ENCODE data around the gene FLRT1.

Gene FLRT1

DNA sequence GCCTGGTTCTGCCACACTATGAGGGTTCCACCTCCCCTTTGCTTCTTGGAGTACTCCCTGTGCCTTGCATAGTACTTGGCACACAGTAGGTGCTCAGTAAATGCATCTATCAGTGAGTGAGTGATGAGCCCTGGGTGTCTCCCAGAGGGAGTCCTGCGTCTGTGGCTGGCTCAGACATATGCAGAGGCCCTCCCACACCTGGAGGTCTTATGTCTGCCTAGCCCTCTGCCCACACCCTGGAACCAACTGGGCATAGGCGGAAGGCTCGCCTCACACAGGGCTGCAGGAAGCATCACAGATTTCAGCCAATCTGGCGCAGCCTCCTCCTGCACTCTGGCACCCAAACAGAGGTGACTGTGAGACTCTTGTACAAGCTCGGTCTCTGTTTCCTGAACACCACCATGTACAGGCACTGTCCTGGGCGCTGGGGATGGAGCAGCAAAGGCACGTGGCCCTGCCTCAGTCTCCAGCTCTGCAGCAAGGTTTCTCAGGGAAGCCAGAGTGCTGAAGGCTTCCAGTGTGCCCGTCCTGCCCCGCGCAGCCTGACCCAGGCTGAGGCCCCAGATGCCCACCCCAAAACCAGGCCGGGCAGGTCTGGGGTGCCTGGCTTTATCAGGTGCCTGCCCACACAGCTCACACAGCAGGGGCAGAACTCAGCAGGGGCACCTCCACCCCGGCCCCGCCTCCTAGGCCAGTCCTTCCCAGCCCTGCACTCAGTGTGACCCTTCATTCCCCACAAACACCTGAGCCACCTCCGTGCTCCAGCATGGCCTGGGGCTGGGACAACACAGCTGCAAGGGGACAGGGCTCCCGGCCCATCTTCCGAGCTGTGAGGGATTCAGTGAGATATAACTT, 26.7 kb downstream of the FLRT1 start:
- H3K27me3 ChIP-seq (ENCODE audit: low read depth, low read length), result peaks cover 5% of the 10 kb centered on the region
- no peak overlapping the region for H3K27ac ChIP-seq (ENCODE audit: low read length)
- H3K36me3 ChIP-seq (ENCODE audit: control insufficient read depth in 1 of 2, insufficient read depth in 2 of 2, low read length in 2 of 2), result no peaks in the 10 kb centered on the region
- H3K9me3 ChIP-seq (ENCODE audit: control insufficient read depth in 1 of 2, low read length in 2 of 2), result no peaks in the 10 kb centered on the region
- peaks cover 0 to 11% of the 10 kb centered on the region in 2 donors for H3K4me1 ChIP-seq (ENCODE audit: control insufficient read depth in 1 of 2, insufficient read depth in 2 of 2, low read length in 2 of 2)
- H3K4me3 ChIP-seq (ENCODE audit: low read depth in 1 of 2, low read length in 2 of 2), result no peak overlapping the region

DNA sequence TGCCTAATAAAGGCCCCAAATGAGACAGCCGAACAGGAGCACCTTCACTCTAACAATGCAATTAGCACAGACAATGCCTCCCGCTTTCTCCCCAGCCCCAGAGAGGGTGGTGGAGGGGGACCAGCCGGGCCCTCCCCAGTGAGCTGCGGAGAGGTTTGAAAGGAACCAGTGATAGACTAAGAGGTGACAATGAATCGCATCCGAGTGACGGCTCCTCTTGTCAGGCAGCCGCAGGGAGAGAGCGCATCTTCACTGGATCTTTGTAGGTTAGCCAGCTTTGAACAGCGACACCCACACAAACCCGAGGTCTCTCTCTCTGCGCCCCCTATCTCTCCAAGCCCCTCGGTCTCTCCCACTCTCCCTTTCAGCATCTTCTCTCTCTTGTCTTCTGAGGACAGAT, 28.0 kb downstream of the FLRT1 start:
- Histone ChIP-seq H3K36me3 (ENCODE audit: control insufficient read depth in 1 of 2, insufficient read depth in 2 of 2, low read length in 2 of 2) (no peaks in the 10 kb centered on the region), H3K27ac (ENCODE audit: low read length) (no peak overlapping the region), H3K9me3 (ENCODE audit: control insufficient read depth in 1 of 2, low read length in 2 of 2) (no peaks in the 10 kb centered on the region), H3K27me3 (ENCODE audit: low read depth, low read length) (peaks cover 5% of the 10 kb centered on the region), H3K4me3 (ENCODE audit: low read depth in 1 of 2, low read length in 2 of 2) (no peak overlapping the region), H3K4me1 (ENCODE audit: control insufficient read depth in 1 of 2, insufficient read depth in 2 of 2, low read length in 2 of 2) (peaks cover 0 to 9% of the 10 kb centered on the region in 2 donors)

DNA sequence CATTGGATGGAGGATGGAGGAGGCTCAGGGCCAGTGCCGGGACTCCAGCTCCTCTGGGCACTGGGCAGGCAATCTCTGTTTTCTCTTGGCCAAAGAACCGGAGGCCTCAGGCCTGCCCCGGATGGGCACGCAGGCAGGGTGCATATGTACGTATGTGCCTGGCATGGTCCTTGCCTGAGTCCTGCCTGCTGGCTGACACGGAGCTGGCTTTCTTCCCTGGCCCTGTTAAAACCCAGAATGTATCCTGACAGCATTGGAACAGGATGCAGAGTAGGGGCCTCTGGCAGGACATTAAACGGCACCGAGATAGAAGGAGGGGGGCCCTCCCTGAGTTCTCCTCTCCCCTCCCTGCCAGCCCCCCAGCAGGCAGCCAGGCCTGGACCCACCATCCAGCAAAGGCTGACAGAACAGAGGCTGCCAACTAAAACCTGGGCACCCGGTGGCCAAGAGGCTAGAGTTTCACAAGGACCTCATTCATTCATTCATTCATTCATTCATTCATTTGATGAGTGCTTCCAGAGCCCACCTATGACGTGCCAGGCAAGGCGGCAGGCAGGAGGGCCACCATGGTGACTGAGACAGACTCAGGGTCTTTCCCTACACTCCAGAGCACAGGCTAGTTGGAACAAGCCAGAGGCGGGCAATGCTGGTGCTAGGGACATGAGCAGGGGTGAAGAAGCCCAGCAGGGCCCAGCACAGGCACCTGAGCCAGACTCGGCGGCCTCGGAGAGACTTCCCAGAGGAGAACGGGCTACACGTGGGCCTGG, 28.8 kb downstream of the FLRT1 start:
- Histone ChIP-seq H3K27me3 (ENCODE audit: low read depth, low read length) (peaks cover 5% of the 10 kb centered on the region), H3K4me1 (ENCODE audit: control insufficient read depth in 1 of 2, insufficient read depth in 2 of 2, low read length in 2 of 2) (peaks cover 0 to 9% of the 10 kb centered on the region in 2 donors), H3K36me3 (ENCODE audit: control insufficient read depth in 1 of 2, insufficient read depth in 2 of 2, low read length in 2 of 2) (no peaks in the 10 kb centered on the region), H3K27ac (ENCODE audit: low read length) (no peak overlapping the region), H3K4me3 (ENCODE audit: low read depth in 1 of 2, low read length in 2 of 2) (no peak overlapping the region), H3K9me3 (ENCODE audit: control insufficient read depth in 1 of 2, low read length in 2 of 2) (no peaks in the 10 kb centered on the region)

DNA sequence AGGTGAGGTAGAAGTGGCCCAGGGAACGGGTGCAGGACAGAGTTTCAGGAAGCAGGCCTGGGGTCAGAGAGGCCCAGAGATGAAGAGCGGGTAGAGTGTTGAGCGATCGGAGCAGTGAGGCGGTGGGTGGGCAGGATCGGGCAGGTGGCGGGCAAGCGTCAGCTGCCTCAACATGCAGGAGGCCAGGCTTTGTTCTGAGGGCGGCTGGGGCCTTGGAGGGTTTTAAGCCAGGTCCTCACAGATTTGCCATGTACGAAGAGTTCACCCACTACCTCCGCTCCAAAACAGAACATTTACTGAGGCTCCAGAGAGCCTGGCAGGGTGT, 29.4 kb downstream of the FLRT1 start:
- no peaks in the 10 kb centered on the region for H3K36me3 ChIP-seq (ENCODE audit: control insufficient read depth in 1 of 2, insufficient read depth in 2 of 2, low read length in 2 of 2)

DNA sequence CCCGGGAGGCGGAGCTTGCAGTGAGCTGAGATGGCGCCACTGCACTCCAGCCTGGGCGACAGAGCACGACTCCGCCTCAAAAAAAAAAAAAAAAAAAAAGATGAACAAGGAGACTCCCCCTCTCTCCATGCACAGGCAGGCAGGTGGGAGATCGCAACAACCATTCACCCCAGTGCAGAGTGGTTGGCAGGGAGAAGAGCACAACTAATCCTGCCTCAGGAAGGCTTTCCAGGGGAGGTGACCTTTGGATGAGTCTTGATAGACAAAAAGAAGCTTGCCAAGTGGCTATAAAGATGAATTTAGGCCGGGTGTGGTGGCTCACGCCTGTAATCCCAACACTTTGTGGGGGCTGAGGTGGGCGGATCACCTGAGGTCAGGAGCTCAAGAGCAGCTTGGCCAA, 30.0 kb downstream of the FLRT1 start:
- Histone ChIP-seq H3K4me3 (ENCODE audit: low read depth in 1 of 2, low read length in 2 of 2) (no peak overlapping the region), H3K27me3 (ENCODE audit: low read depth, low read length) (peaks cover 5% of the 10 kb centered on the region), H3K27ac (ENCODE audit: low read length) (no peak overlapping the region), H3K4me1 (ENCODE audit: control insufficient read depth in 1 of 2, insufficient read depth in 2 of 2, low read length in 2 of 2) (peaks cover 0 to 6% of the 10 kb centered on the region in 2 donors), H3K36me3 (ENCODE audit: control insufficient read depth in 1 of 2, insufficient read depth in 2 of 2, low read length in 2 of 2) (no peaks in the 10 kb centered on the region), H3K9me3 (ENCODE audit: control insufficient read depth in 1 of 2, low read length in 2 of 2) (no peaks in the 10 kb centered on the region)

More for the DNA sequence above, 29.4 kb downstream of the FLRT1 start:
- Histone ChIP-seq H3K4me1 (ENCODE audit: control insufficient read depth in 1 of 2, insufficient read depth in 2 of 2, low read length in 2 of 2) (peaks cover 0 to 9% of the 10 kb centered on the region in 2 donors), H3K9me3 (ENCODE audit: control insufficient read depth in 1 of 2, low read length in 2 of 2) (no peaks in the 10 kb centered on the region), H3K4me3 (ENCODE audit: low read depth in 1 of 2, low read length in 2 of 2) (no peak overlapping the region), H3K27me3 (ENCODE audit: low read depth, low read length) (peaks cover 5% of the 10 kb centered on the region), H3K27ac (ENCODE audit: low read length) (no peak overlapping the region)

- Histone ChIP-seq H3K4me3 (ENCODE audit: low read depth in 1 of 2, low read length in 2 of 2) (no peak overlapping the region), H3K27ac (ENCODE audit: low read length) (no peak overlapping the region), H3K4me1 (ENCODE audit: control insufficient read depth in 1 of 2, insufficient read depth in 2 of 2, low read length in 2 of 2) (peaks cover 0 to 7% of the 10 kb centered on the region in 2 donors)
Observed at GRCh38 chr11:64067230-64067993, 31.7 kb downstream of the FLRT1 start.

DNA sequence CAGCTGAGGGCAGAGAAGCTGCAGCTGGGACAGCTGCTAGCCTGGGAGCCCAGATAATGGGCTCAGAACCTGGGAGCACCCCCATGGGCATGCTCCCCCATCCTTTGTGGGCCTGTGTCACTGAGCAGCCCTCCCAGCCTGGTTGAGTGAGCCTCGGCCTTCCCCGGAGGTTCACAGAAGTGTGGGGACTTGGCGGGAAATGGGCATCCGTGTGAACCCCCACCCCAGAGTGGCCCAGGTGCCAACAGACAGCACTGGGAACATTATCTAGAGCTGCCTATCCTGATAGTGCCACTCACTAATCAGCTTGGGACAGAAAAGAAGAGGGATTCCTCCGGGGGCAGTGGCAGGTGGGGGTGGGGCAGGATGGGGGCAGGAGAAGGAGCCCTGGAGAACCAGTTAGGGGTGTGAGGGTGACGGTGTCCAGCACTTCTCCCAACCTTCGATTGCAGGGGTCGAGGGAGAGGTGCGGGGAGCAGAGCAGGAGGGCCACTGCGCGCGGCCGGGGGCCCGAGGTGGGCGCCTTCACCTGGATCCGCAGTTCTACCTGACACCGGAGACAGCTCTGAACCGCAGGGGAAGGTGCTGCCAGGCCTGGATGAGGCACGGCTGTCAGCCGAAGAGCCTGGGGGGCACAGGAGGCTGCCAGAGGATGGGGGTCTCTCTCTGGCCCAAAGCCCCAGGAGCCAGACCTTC, 33.1 kb downstream of the FLRT1 start:
- H3K36me3 ChIP-seq (ENCODE audit: control insufficient read depth in 1 of 2, insufficient read depth in 2 of 2, low read length in 2 of 2), result no peaks in the 10 kb centered on the region
- H3K4me1 ChIP-seq (ENCODE audit: control insufficient read depth in 1 of 2, insufficient read depth in 2 of 2, low read length in 2 of 2), result peaks cover 0 to 11% of the 10 kb centered on the region in 2 donors

More at GRCh38 chr11:64067230-64067993, 31.7 kb downstream of the FLRT1 start:
- H3K27me3 ChIP-seq (ENCODE audit: low read depth, low read length), result peaks cover under 1% of the 10 kb centered on the region
- no peaks in the 10 kb centered on the region for H3K9me3 ChIP-seq (ENCODE audit: control insufficient read depth in 1 of 2, low read length in 2 of 2)
- H3K36me3 ChIP-seq (ENCODE audit: control insufficient read depth in 1 of 2, insufficient read depth in 2 of 2, low read length in 2 of 2), result no peaks in the 10 kb centered on the region

GRCh38 chr11:64069401-64070313, 33.9 kb downstream of the FLRT1 start:
- no peak overlapping the region for H3K4me3 ChIP-seq (ENCODE audit: low read depth in 1 of 2, low read length in 2 of 2)
- no peaks in the 10 kb centered on the region for H3K27me3 ChIP-seq (ENCODE audit: low read depth, low read length)
- H3K36me3 ChIP-seq (ENCODE audit: control insufficient read depth in 1 of 2, insufficient read depth in 2 of 2, low read length in 2 of 2), result no peaks in the 10 kb centered on the region
- H3K27ac ChIP-seq (ENCODE audit: low read length), result no peak overlapping the region
- H3K4me1 ChIP-seq (ENCODE audit: control insufficient read depth in 1 of 2, insufficient read depth in 2 of 2, low read length in 2 of 2), result peaks cover 0 to 11% of the 10 kb centered on the region in 2 donors
- H3K9me3 ChIP-seq (ENCODE audit: control insufficient read depth in 1 of 2, low read length in 2 of 2), result no peaks in the 10 kb centered on the region

More for the DNA sequence above, 33.1 kb downstream of the FLRT1 start:
- Histone ChIP-seq H3K4me3 (ENCODE audit: low read depth in 1 of 2, low read length in 2 of 2) (no peak overlapping the region), H3K9me3 (ENCODE audit: control insufficient read depth in 1 of 2, low read length in 2 of 2) (no peaks in the 10 kb centered on the region), H3K27ac (ENCODE audit: low read length) (no peak overlapping the region), H3K27me3 (ENCODE audit: low read depth, low read length) (no peaks in the 10 kb centered on the region)

DNA sequence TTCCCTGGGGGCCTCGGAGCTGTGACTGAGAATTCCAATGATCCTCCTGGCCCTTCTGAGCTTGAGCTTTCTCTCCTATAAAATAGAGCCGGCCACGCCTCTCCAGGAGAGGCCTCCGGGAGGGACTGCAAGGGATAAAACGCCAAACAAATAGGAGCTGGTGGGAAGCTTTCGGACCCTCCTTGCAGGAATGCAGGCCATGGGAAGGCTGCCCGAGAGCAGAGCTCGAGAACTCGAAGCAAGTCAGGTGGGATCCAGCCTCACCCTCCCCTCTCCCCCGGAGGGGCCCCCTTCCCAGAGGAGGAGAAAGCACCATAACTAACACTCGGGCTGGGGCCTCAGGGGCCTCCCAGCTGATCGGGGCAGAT, 34.6 kb downstream of the FLRT1 start:
- no peaks in the 10 kb centered on the region for H3K9me3 ChIP-seq (ENCODE audit: control insufficient read depth in 1 of 2, low read length in 2 of 2)
- H3K4me1 ChIP-seq (ENCODE audit: control insufficient read depth in 1 of 2, insufficient read depth in 2 of 2, low read length in 2 of 2), result peaks cover 0 to 11% of the 10 kb centered on the region in 2 donors

GRCh38 chr11:64071849-64072248, 36.1 kb downstream of the FLRT1 start:
- Histone ChIP-seq H3K4me1 (ENCODE audit: control insufficient read depth in 1 of 2, insufficient read depth in 2 of 2, low read length in 2 of 2) (peaks cover 0 to 11% of the 10 kb centered on the region in 2 donors), H3K27ac (ENCODE audit: low read length) (no peak overlapping the region), H3K4me3 (ENCODE audit: low read depth in 1 of 2, low read length in 2 of 2) (no peak overlapping the region), H3K9me3 (ENCODE audit: control insufficient read depth in 1 of 2, low read length in 2 of 2) (no peaks in the 10 kb centered on the region), H3K27me3 (ENCODE audit: low read depth, low read length) (no peaks in the 10 kb centered on the region), H3K36me3 (ENCODE audit: control insufficient read depth in 1 of 2, insufficient read depth in 2 of 2, low read length in 2 of 2) (no peaks in the 10 kb centered on the region)

More for the DNA sequence above, 34.6 kb downstream of the FLRT1 start:
- Histone ChIP-seq H3K4me3 (ENCODE audit: low read depth in 1 of 2, low read length in 2 of 2) (no peak overlapping the region), H3K27me3 (ENCODE audit: low read depth, low read length) (no peaks in the 10 kb centered on the region), H3K27ac (ENCODE audit: low read length) (no peak overlapping the region), H3K36me3 (ENCODE audit: control insufficient read depth in 1 of 2, insufficient read depth in 2 of 2, low read length in 2 of 2) (no peaks in the 10 kb centered on the region)

All from muscle layer of duodenum (tissue), 2 donors.